PC-3 (cell line): ENCODE measurements around the gene CTSC. TPM values are rescaled to one million over a fixed set of nuclear protein-coding genes. Genes with fewer than 3 reads are reported as not detected.

Source experiments
- ATAC-seq: fragments of 200-7000 bp; cut with Tn5 transposase; 2 replicates; pipeline ENCODE4 v1.9.1; 2020; ENCODE audit warnings: mild to moderate bottlenecking, moderate library complexity
- BruUV-seq: library from RNA; stranded (reverse); fragments of 400-500 nt; replicated peaks from 2 replicates; lab custom pipeline; 2021; lab: Mats Ljungman, UMichigan
- CTCF ChIA-PET: fragments of 300-600 bp; sonication (Branson Sonifier 250); formaldehyde crosslinking; loops from one replicate; lab custom pipeline; 2022; ENCODE audit warnings: antibody characterized with exemption; lab: Charles Lee
- POLR2A ChIA-PET: fragments of 300-600 bp; sonication (Branson Sonifier 250); formaldehyde crosslinking; loops from one replicate; lab custom pipeline; 2022; ENCODE audit warnings: antibody characterized with exemption; ENCODE audit not compliant: unreplicated experiment; lab: Charles Lee
- DNase-seq: peaks from one replicate; pipeline ENCODE4 v3.0.0-alpha.2; 2015
- H2AFZ ChIP-seq: fragments of 300-600 bp; sonication (generic); 2 replicates; pipeline ENCODE4 v1.6.0; 2016; ENCODE audit warnings: antibody characterized with exemption, low read length
- H3F3A ChIP-seq: fragments of 300-600 bp; sonication (generic); one replicate; pipeline ENCODE4 v1.6.0; 2017; ENCODE audit warnings: antibody characterized with exemption, low read length, control low read depth, mild to moderate bottlenecking; ENCODE audit not compliant: unreplicated experiment
- H3K27ac ChIP-seq: fragments of 300-600 bp; sonication (generic); 2 replicates; pipeline ENCODE4 v1.5.1; 2016; ENCODE audit warnings: mild to moderate bottlenecking, low read length
- H3K27me3 ChIP-seq: fragments of 300-600 bp; sonication (generic); 2 replicates; pipeline ENCODE4 v1.6.1; 2016; ENCODE audit warnings: low read length, mixed read lengths
- H3K36me3 ChIP-seq: fragments of 300-600 bp; sonication (generic); 2 replicates; pipeline ENCODE4 v1.6.1; 2016; ENCODE audit warnings: low read depth, mixed run types, low read length, mixed read lengths
- H3K4me1 ChIP-seq: fragments of 300-600 bp; sonication (generic); 2 replicates; pipeline ENCODE4 v1.5.1; 2016; ENCODE audit warnings: low read length; ENCODE audit not compliant: insufficient read depth
- H3K4me2 ChIP-seq: fragments of 300-600 bp; sonication (generic); 2 replicates; pipeline ENCODE4 v1.6.0; 2016; ENCODE audit warnings: low read length
- H3K4me3 ChIP-seq: fragments of 300-600 bp; sonication (generic); 2 replicates; pipeline ENCODE4 v1.5.1; 2016; ENCODE audit warnings: mild to moderate bottlenecking, low read length, mixed read lengths
- H3K79me2 ChIP-seq: fragments of 300-600 bp; sonication (generic); 2 replicates; pipeline ENCODE4 v1.6.1; 2017; ENCODE audit warnings: low read length, mixed read lengths
- H3K9ac ChIP-seq: fragments of 300-600 bp; sonication (generic); 2 replicates; pipeline ENCODE4 v1.6.0; 2016; ENCODE audit warnings: mild to moderate bottlenecking, low read length
- H3K9me2 ChIP-seq: fragments of 300-600 bp; sonication (generic); replicated peaks from 2 replicates; pipeline ENCODE4 v1.6.1; 2016; ENCODE audit warnings: mixed run types, low read length, mixed read lengths
- H3K9me3 ChIP-seq: fragments of 300-600 bp; sonication (generic); 2 replicates; pipeline ENCODE4 v1.6.1; 2016; ENCODE audit warnings: low read length, mixed read lengths
- H4K20me1 ChIP-seq: fragments of 300-600 bp; sonication (generic); 2 replicates; pipeline ENCODE4 v1.6.1; 2016; ENCODE audit warnings: low read length, mixed read lengths
- CTCF ChIP-seq: fragments of 300-600 bp; sonication (generic); conservative IDR thresholded peaks from 2 replicates; pipeline ENCODE4 v1.5.1; 2017; ENCODE audit warnings: antibody characterized with exemption, low read depth, mild to moderate bottlenecking, low read length
- EZH2 ChIP-seq: fragments of 300-600 bp; sonication (generic); IDR thresholded peaks from one replicate; pipeline ENCODE4 v1.6.1; 2017; ENCODE audit warnings: antibody characterized with exemption, mild to moderate bottlenecking, low read length; ENCODE audit not compliant: unreplicated experiment
- EZH2phosphoT487 ChIP-seq: fragments of 300-600 bp; sonication (generic); IDR thresholded peaks from 2 replicates; pipeline ENCODE4 v1.6.1; 2018; ENCODE audit warnings: mild to moderate bottlenecking, antibody characterized with exemption, low read length, borderline replicate concordance
- intact Hi-C: fragments of 100-400 bp; cut with micrococcal nuclease; formaldehyde crosslinking; loops from 2 replicates; pipeline ENCODE4 v1.9.0; 2023
- total RNA-seq: library from RNA; depleted of rRNA; stranded (reverse); fragments of >200 nt; gene quantifications from 2 replicates; pipeline ENCODE4 v1.2.3, GENCODE V29; 2014

Gene CTSC
- total RNA-seq, 1 experiment from 2014 or later = 240 TPM

- CTCF ChIA-PET = no interaction called here
- TF ChIP-seq EZH2phosphoT487 (no peak), EZH2 (no peak), CTCF (no peak)
- Histone ChIP-seq H3K4me2 (no peak overlapping the region), H3K9me2 (no peaks in the 10 kb centered on the region), H3K36me3 (no peaks in the 10 kb centered on the region), H3K9me3 (no peaks in the 10 kb centered on the region), H3K27me3 (no peaks in the 10 kb centered on the region), H4K20me1 (no peaks in the 10 kb centered on the region), H3K79me2 (no peaks in the 10 kb centered on the region), H3K4me3 (no peak overlapping the region), H2AFZ (no peak overlapping the region), H3K4me1 (peaks cover 32% of the 10 kb centered on the region), H3K27ac (peak overlapping the region; percentile 44), H3F3A (peaks cover 8% of the 10 kb centered on the region), H3K9ac (no peak overlapping the region)
- POLR2A ChIA-PET = no interaction called here
- intact Hi-C loops = no loop called here
- DNase-seq (no peak), ATAC-seq (no peak)
- no TSS peak for BruUV-seq
Observed at GRCh38 chr11:88353835-88354496, 16.4 kb upstream of the CTSC start.

- Histone ChIP-seq H4K20me1 (no peaks in the 10 kb centered on the region), H3K4me2 (no peak overlapping the region), H3K4me3 (no peak overlapping the region), H3K27ac (peak overlapping the region; percentile 44), H3F3A (peaks cover 7% of the 10 kb centered on the region), H3K27me3 (no peaks in the 10 kb centered on the region), H3K4me1 (peaks cover 30% of the 10 kb centered on the region), H3K9me3 (no peaks in the 10 kb centered on the region), H3K9me2 (no peaks in the 10 kb centered on the region), H3K79me2 (no peaks in the 10 kb centered on the region), H3K36me3 (no peaks in the 10 kb centered on the region), H3K9ac (no peak overlapping the region), H2AFZ (no peak overlapping the region)
- no peak for TF ChIP-seq EZH2phosphoT487
- no peak for TF ChIP-seq EZH2
- TF ChIP-seq CTCF = no peak
- CTCF ChIA-PET = no interaction called here
- POLR2A ChIA-PET = interaction anchor here (0.7 kb wide), 1 partner anchor 100 kb away, joined by 4 read pairs; no protein-coding TSS in a partner anchor
- intact Hi-C loops = no loop called here
- no TSS peak for BruUV-seq
- DNase-seq (peak; percentile 75), ATAC-seq (peak; percentile 36; the same call in 1 of the 2 replicates)
Observed at GRCh38 chr11:88353386-88353785, 15.8 kb upstream of the CTSC start.

GRCh38 chr11:88352139-88352538 lies 14.6 kb upstream of the CTSC start:
- H3K27ac ChIP-seq = no peak overlapping the region
- POLR2A ChIA-PET = interaction anchor here (0.6 kb wide), 1 partner anchor 13 kb away, joined by 4 read pairs; no protein-coding TSS in a partner anchor
- H3K4me3 ChIP-seq = no peak overlapping the region
- no peaks in the 10 kb centered on the region for H3K36me3 ChIP-seq
- H3K4me2 ChIP-seq = no peak overlapping the region
- H4K20me1 ChIP-seq = no peaks in the 10 kb centered on the region
- intact Hi-C loops = no loop called here
- BruUV-seq = no TSS peak
- no peaks in the 10 kb centered on the region for H3K79me2 ChIP-seq
- DNase-seq = peak; percentile 59
- no peak for ATAC-seq
- CTCF ChIA-PET = no interaction called here
- no peaks in the 10 kb centered on the region for H3K9me2 ChIP-seq
- no peak for TF ChIP-seq EZH2
- TF ChIP-seq CTCF = no peak
- no peak for TF ChIP-seq EZH2phosphoT487
- peaks cover 18% of the 10 kb centered on the region for H3K4me1 ChIP-seq
- no peaks in the 10 kb centered on the region for H3F3A ChIP-seq
- H3K27me3 ChIP-seq = no peaks in the 10 kb centered on the region
- no peak overlapping the region for H2AFZ ChIP-seq
- H3K9ac ChIP-seq = no peak overlapping the region
- H3K9me3 ChIP-seq = no peaks in the 10 kb centered on the region
